ENCODE measurements around the gene LRP1. TPM values are rescaled to one million over a fixed set of nuclear protein-coding genes. Genes with fewer than 3 reads are reported as not detected.

LRP1 gene
- total RNA-seq, 1 donor from 2014 or later: 448 TPM

GRCh38 chr12:57183939-57184725 is 55.8 kb downstream of the LRP1 start:
- Mint-ChIP-seq H3K9me3 (ENCODE audit: low read depth) (no peaks in the 10 kb centered on the region), H3K36me3 (ENCODE audit: low read depth) (peaks cover 54% of the 10 kb centered on the region), H3K27ac (ENCODE audit: unreplicated experiment) (no peak overlapping the region), H3K4me1 (ENCODE audit: low read depth) (peaks cover 5% of the 10 kb centered on the region), H3K4me3 (ENCODE audit: unreplicated experiment) (no peak overlapping the region), H3K27me3 (ENCODE audit: low read depth) (no peaks in the 10 kb centered on the region)
- no peak for DNase-seq (ENCODE audit: low spot score)
- no peak for TF ChIP-seq CTCF (IDR thresholded peaks at IDR 0.05)

DNA sequence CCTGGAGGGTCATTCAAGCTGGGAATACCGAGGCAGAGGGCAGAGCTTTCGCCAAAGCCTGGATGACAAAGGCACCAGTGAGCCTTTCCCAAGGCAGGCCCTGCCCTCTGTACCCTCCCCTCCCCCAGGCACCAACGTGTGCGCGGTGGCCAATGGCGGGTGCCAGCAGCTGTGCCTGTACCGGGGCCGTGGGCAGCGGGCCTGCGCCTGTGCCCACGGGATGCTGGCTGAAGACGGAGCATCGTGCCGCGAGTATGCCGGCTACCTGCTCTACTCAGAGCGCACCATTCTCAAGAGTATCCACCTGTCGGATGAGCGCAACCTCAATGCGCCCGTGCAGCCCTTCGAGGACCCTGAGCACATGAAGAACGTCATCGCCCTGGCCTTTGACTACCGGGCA is 57.1 kb downstream of the LRP1 start:
- DNase-seq (ENCODE audit: low spot score): no peak
- H3K27ac Mint-ChIP-seq (ENCODE audit: unreplicated experiment): no peak overlapping the region
- no peaks in the 10 kb centered on the region for H3K27me3 Mint-ChIP-seq (ENCODE audit: low read depth)
- TF ChIP-seq CTCF (IDR thresholded peaks at IDR 0.05): no peak
- H3K9me3 Mint-ChIP-seq (ENCODE audit: low read depth): no peaks in the 10 kb centered on the region
- H3K4me1 Mint-ChIP-seq (ENCODE audit: low read depth): peaks cover 5% of the 10 kb centered on the region
- no peak overlapping the region for H3K4me3 Mint-ChIP-seq (ENCODE audit: unreplicated experiment)
- H3K36me3 Mint-ChIP-seq (ENCODE audit: low read depth): peaks cover 54% of the 10 kb centered on the region

DNA sequence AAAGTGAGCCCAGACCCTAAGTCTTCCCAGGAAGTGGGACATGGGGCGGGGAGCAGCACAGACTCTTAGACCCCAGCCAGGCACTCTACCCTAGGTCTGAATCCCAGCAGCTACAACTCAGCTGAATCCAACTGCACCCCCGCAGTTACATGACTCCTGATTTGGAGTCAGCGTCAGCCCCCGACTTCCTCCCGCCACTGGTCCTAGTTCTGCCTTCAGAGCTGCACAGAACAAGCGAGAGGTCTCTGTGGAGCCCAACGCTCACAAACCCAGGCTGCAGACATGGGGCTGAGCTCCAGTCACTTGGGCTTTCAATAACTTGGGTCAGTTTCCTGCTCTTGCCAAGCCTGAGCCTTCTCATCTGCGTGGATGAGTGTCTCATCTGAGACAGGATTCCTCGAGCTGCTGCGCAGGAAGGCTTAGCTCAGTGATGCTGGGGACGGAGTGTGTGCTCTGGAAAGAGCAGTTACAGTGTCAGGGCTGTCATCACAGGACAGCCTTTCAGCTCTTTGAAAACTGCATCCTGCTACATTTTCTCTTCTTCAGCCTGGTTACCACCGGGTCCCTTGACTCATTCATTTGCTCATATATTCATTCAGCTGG is 57.7 kb downstream of the LRP1 start:
- Mint-ChIP-seq H3K27me3 (ENCODE audit: low read depth) (no peaks in the 10 kb centered on the region), H3K4me1 (ENCODE audit: low read depth) (peaks cover 5% of the 10 kb centered on the region), H3K4me3 (ENCODE audit: unreplicated experiment) (no peak overlapping the region), H3K27ac (ENCODE audit: unreplicated experiment) (no peak overlapping the region), H3K9me3 (ENCODE audit: low read depth) (no peaks in the 10 kb centered on the region), H3K36me3 (ENCODE audit: low read depth) (peaks cover 53% of the 10 kb centered on the region)
- DNase-seq (ENCODE audit: low spot score): no peak
- TF ChIP-seq CTCF (IDR thresholded peaks at IDR 0.05): no peak

DNA sequence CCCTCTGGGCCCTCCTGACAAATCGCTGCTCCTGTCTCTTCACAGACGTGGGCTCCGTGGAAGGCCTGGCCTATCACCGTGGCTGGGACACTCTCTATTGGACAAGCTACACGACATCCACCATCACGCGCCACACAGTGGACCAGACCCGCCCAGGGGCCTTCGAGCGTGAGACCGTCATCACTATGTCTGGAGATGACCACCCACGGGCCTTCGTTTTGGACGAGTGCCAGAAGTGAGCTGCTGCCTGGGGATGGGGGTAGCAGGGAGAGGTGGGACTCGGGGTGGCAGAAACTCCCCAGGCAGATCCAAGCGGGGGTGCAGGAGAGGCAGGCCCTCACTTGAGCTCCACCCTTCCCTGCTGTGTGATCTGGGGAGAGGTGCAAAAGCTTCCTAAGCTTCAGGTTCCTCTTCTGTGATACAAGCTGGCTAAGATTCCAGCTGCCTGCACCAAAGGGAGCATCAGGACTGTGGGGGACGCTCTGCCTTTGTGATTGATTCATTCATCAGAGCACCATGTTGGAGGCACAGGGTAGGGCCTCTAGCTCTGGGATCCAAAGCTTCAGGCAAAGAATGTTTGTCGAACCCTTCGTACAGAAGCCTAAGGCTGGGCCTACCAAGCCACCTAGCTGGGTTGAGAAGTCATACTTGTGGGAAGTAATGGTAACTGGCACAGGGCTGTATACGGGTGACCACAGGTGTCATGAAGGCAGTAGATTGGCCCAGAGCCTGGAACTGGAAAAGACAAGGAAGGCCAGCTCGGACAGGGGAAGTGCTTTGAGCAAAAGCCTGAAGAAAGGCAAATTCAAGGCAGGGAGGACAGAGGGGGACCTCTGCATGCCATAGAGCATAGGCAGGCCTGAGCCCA is 59.2 kb downstream of the LRP1 start:
- Mint-ChIP-seq H3K9me3 (ENCODE audit: low read depth) (no peaks in the 10 kb centered on the region), H3K27me3 (ENCODE audit: low read depth) (no peaks in the 10 kb centered on the region), H3K27ac (ENCODE audit: unreplicated experiment) (peak overlapping the region; percentile 45), H3K36me3 (ENCODE audit: low read depth) (peaks cover 54% of the 10 kb centered on the region), H3K4me1 (ENCODE audit: low read depth) (peaks cover 5% of the 10 kb centered on the region), H3K4me3 (ENCODE audit: unreplicated experiment) (no peak overlapping the region)
- no peak for TF ChIP-seq CTCF (IDR thresholded peaks at IDR 0.05)
- no peak for DNase-seq (ENCODE audit: low spot score)

- TF ChIP-seq CTCF (IDR thresholded peaks at IDR 0.05): no peak
- no peaks in the 10 kb centered on the region for H3K27me3 Mint-ChIP-seq (ENCODE audit: low read depth)
- H3K4me1 Mint-ChIP-seq (ENCODE audit: low read depth): peaks cover under 1% of the 10 kb centered on the region
- no peak overlapping the region for H3K4me3 Mint-ChIP-seq (ENCODE audit: unreplicated experiment)
- no peaks in the 10 kb centered on the region for H3K9me3 Mint-ChIP-seq (ENCODE audit: low read depth)
- DNase-seq (ENCODE audit: low spot score): no peak
- peaks cover 51% of the 10 kb centered on the region for H3K36me3 Mint-ChIP-seq (ENCODE audit: low read depth)
- H3K27ac Mint-ChIP-seq (ENCODE audit: unreplicated experiment): no peak overlapping the region
Measured at GRCh38 chr12:57188090-57188425, 59.8 kb downstream of the LRP1 start.

All from chondrocyte (in vitro differentiated cells).